HL-60/S4 treated with phorbol 12-myristate 13-acetate at 8.2 ng/mL for 4 days and 3 days (cell line): ENCODE measurements around the gene ZNF783.
"Not testable (repeated sequence)": the region's sequence is repeated elsewhere in the genome, so short reads cannot be mapped to it uniquely, and the experiment has no call there.

Source experiments
- in situ Hi-C: fragments of 300-500 bp; cut with MboI; formaldehyde crosslinking; loops from 2 replicates; pipeline ENCODE4 v1.15.0; 2022; ENCODE audit warnings: low sequenced_read_pairs

Gene ZNF783

GRCh38 chr7:149297034-149297755 lies 35.2 kb downstream of the ZNF783 start:
- in situ Hi-C loops, result no loop called here

GRCh38 chr7:149300620-149301285 lies 38.8 kb downstream of the ZNF783 start:
- in situ Hi-C loops, result no loop called here

- in situ Hi-C loops, result no loop called here
These were observed 40.2 kb downstream of the ZNF783 start for GRCh38 chr7:149302222-149302621.

GRCh38 chr7:149302865-149303264 lies 40.9 kb downstream of the ZNF783 start:
- in situ Hi-C loops, result no loop called here

- in situ Hi-C loops, result no loop called here
These were observed 42.0 kb downstream of the ZNF783 start for GRCh38 chr7:149304006-149304405.

- in situ Hi-C loops, result no loop called here
These were observed 44.9 kb downstream of the ZNF783 start for GRCh38 chr7:149306854-149307253.

- in situ Hi-C loops, result no loop called here
These were observed 45.9 kb downstream of the ZNF783 start for GRCh38 chr7:149307775-149308501.

- in situ Hi-C loops, result no loop called here
These were observed 48.3 kb downstream of the ZNF783 start for GRCh38 chr7:149310113-149310836.

GRCh38 chr7:149310990-149311573 lies 49.1 kb downstream of the ZNF783 start:
- in situ Hi-C loops, result no loop called here

GRCh38 chr7:149313981-149314380 lies 52.0 kb downstream of the ZNF783 start:
- in situ Hi-C loops, result no loop called here

GRCh38 chr7:149316606-149317005 lies 54.6 kb downstream of the ZNF783 start:
- in situ Hi-C loops, result no loop called here

- in situ Hi-C loops, result no loop called here
These were observed 55.5 kb downstream of the ZNF783 start for GRCh38 chr7:149317496-149317895.

GRCh38 chr7:149317986-149318672 lies 56.1 kb downstream of the ZNF783 start:
- in situ Hi-C loops, result no loop called here

- in situ Hi-C loops, result no loop called here
These were observed 57.4 kb downstream of the ZNF783 start for GRCh38 chr7:149319376-149319775.

- in situ Hi-C loops, result no loop called here
These were observed 58.5 kb downstream of the ZNF783 start for GRCh38 chr7:149320313-149321124.

- in situ Hi-C loops, result not testable (repeated sequence)
These were observed 59.3 kb downstream of the ZNF783 start for GRCh38 chr7:149321125-149321905.

- in situ Hi-C loops, result no loop called here
These were observed 60.1 kb downstream of the ZNF783 start for GRCh38 chr7:149321978-149322541.

- in situ Hi-C loops, result no loop called here
These were observed 60.7 kb downstream of the ZNF783 start for GRCh38 chr7:149322737-149323136.
